ENCODE results near the gene SLC4A8.

SLC4A8 gene

DNA sequence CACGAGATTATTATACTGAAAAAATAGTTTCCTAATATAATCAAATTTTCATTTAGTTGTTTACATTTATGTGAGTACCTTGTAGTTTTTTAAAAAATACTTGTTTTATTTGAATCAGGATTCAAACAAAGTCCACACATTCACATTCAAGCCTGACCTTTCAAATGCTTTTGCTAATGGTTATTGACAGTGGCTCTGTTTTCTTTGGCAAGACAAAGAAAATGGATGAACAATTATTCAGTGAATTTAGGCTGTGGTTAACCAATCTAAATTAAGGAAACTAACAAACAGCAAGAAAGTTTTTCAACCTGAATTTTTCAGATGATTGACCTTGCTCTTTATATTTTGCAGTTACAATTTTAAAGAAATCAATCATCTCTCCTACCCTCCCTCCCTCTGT lies 9.7 kb downstream of the SLC4A8 start:
- H3K27ac ChIP-seq = no peak overlapping the region
- TF ChIP-seq, protein P1, sequence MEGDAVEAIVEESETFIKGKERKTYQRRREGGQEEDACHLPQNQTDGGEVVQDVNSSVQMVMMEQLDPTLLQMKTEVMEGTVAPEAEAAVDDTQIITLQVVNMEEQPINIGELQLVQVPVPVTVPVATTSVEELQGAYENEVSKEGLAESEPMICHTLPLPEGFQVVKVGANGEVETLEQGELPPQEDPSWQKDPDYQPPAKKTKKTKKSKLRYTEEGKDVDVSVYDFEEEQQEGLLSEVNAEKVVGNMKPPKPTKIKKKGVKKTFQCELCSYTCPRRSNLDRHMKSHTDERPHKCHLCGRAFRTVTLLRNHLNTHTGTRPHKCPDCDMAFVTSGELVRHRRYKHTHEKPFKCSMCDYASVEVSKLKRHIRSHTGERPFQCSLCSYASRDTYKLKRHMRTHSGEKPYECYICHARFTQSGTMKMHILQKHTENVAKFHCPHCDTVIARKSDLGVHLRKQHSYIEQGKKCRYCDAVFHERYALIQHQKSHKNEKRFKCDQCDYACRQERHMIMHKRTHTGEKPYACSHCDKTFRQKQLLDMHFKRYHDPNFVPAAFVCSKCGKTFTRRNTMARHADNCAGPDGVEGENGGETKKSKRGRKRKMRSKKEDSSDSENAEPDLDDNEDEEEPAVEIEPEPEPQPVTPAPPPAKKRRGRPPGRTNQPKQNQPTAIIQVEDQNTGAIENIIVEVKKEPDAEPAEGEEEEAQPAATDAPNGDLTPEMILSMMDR (conservative IDR thresholded peaks at IDR 0.05) = no peak

DNA sequence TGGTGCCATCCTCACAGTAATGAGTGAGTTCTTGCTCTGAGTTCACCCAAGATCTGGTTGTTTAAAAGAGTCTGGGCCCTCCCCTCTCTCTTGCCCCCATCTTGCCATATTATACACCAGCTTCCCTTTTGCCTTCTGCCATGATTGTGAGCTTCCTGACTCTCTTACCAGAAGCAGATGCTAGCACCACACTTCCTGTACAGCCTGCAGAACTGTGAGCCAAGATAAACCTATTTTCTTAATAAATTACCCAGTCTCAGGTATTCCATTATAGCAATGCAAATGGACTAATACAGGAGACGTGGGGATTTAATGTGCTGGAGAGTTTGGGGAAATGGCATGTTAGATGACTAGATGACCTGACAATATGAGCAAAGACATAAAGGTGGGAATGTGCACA lies 12.8 kb downstream of the SLC4A8 start:
- TF ChIP-seq, protein P1 (conservative IDR thresholded peaks at IDR 0.05) = no peak
- H3K27ac ChIP-seq = no peak overlapping the region

DNA sequence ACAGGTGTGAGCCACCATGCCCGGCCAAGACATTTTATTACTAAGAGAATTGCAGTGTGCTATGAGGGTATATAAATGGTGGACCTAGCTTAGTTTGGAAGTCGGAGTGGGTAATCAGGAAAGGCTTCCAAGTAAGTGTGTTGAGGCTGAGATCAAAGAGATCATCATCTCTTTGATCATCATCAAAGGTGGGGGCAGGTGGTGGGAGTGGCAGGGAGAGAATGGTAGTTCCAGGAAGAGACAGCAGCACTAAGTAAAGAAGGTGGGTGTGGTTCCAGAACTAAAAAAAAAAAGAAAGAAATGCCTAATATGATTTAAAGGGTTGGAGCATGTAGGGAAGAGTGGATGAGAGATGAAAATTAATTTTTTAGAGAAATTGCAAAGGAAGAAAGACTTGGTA lies 14.7 kb downstream of the SLC4A8 start:
- H3K27ac ChIP-seq = no peak overlapping the region
- TF ChIP-seq, protein P1 (conservative IDR thresholded peaks at IDR 0.05) = no peak

DNA sequence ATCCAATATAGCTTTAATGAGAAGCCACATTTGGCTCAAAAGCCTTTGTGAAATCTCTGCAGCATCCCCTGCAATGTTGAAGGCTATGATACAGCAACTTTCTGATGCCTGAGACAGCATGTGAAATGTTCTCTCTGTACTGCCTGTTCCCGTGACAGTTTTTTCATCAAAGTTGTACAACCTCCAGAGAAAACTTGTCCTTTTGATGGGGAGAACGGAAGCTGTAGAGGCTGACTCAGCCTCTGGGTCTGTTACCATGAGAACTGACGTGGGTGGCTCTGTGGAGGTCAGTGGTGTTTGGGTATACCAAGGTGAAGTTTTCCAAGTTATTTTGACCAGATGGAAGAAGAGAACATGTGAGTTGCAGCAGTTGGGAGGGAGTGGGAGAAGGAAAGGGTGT lies 17.0 kb downstream of the SLC4A8 start:
- no peak overlapping the region for H3K27ac ChIP-seq
- TF ChIP-seq, protein P1 (conservative IDR thresholded peaks at IDR 0.05) = no peak

- TF ChIP-seq, protein P1 (conservative IDR thresholded peaks at IDR 0.05) = no peak
- H3K27ac ChIP-seq = no peak overlapping the region
Measured at GRCh38 chr12:51442324-51442723, 17.7 kb downstream of the SLC4A8 start.

DNA sequence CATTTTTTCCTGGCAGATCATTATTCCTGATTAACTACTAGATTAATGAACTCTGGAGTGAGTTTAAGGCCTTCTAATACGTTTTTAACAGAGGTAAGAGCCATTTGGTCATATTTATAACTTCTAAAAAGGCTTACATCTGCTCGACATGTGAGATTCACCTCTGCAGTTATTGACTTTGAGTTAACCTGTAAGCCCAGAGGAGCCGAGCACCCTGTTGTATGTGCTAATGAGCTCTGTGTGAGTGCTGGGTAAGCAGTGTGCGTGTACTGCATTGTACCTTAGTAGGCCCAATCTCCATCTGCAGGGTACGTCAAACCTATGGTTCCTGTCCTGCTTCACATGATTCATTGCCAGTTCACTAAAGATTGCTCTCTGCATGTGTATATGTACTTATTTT lies 18.9 kb downstream of the SLC4A8 start:
- no peak overlapping the region for H3K27ac ChIP-seq
- TF ChIP-seq, protein P1 (conservative IDR thresholded peaks at IDR 0.05) = no peak

DNA sequence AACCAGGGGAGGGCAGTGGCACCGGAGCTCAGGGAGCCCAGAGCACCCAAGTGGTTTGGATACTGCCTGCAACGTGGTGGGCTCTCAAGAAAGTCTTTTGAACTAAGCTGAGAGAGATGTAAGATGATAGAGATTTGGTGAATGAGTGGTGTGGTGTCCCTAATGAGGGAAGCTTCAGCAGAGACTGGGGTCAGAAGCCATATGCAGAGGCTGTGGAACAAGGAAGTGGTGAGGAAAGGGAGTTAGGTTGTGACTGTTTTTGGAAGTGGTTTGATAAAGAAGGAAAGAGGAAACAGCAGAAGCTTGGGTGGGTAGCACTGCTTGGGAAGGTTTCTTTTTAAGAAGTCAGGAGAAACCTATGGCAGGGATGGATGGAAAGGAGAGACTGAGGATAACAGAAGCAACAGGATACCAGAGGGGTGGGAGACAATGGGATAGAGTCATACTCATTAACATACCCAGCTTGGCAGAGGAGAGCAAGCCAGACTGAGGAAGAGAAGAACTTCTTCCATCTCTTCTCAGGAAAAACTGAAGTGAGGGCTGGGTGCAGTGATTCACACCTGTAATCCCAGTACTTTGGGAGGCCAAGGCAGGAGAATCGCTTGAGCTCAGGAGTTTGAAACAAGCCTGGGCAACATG lies 24.1 kb downstream of the SLC4A8 start:
- TF ChIP-seq, protein P1 (conservative IDR thresholded peaks at IDR 0.05) = no peak
- no peak overlapping the region for H3K27ac ChIP-seq

Data from VCaP (cell line).